Neural progenitor cell (in vitro differentiated cells): Measurements from ENCODE around the gene PRRC2C. TPM values are rescaled to one million over a fixed set of nuclear protein-coding genes. Genes with fewer than 3 reads are reported as not detected.

ENCODE experiments used
- DNase-seq: peaks from one replicate; pipeline ENCODE4 v3.0.0-alpha.2; 2016; ENCODE audit warnings: low spot score
- H2AFZ ChIP-seq: fragments of 200-600 bp; sonication (generic); replicated peaks from 2 replicates; pipeline ENCODE4 v1.6.1; 2016; ENCODE audit warnings: antibody characterized with exemption
- H3F3A ChIP-seq: fragments of 200-600 bp; sonication (generic); 2 replicates; pipeline ENCODE4 v1.6.1; 2016; ENCODE audit warnings: antibody characterized with exemption, low read depth
- H3K27ac ChIP-seq: fragments of 200-600 bp; sonication (generic); 2 replicates; pipeline ENCODE4 v1.5.1; 2016; ENCODE audit warnings: mild to moderate bottlenecking
- H3K27me3 ChIP-seq: fragments of 200-600 bp; sonication (generic); 2 replicates; pipeline ENCODE4 v1.6.1; 2016; ENCODE audit warnings: mild to moderate bottlenecking, moderate library complexity
- H3K36me3 ChIP-seq: fragments of 200-600 bp; sonication (generic); 2 replicates; pipeline ENCODE4 v1.5.1; 2016
- H3K4me1 ChIP-seq: fragments of 200-600 bp; sonication (generic); 2 replicates; pipeline ENCODE4 v1.6.1; 2016; ENCODE audit warnings: mixed run types
- H3K4me2 ChIP-seq: fragments of 200-600 bp; sonication (generic); 2 replicates; pipeline ENCODE4 v1.6.1; 2016
- H3K4me3 ChIP-seq: fragments of 200-600 bp; sonication (generic); 2 replicates; pipeline ENCODE4 v1.5.1; 2016
- H3K79me2 ChIP-seq: fragments of 200-600 bp; sonication (generic); 2 replicates; pipeline ENCODE4 v1.6.1; 2016; ENCODE audit warnings: low read depth
- H3K9ac ChIP-seq: fragments of 200-600 bp; sonication (generic); 2 replicates; pipeline ENCODE4 v1.6.1; 2016
- H3K9me3 ChIP-seq: fragments of 200-600 bp; sonication (generic); 2 replicates; pipeline ENCODE4 v1.5.1; 2016; ENCODE audit warnings: low read depth
- H4K20me1 ChIP-seq: fragments of 200-600 bp; sonication (generic); 2 replicates; pipeline ENCODE4 v1.6.1; 2016; ENCODE audit warnings: low read depth
- H3K27ac Mint-ChIP-seq: 3 replicates; pipeline ENCODE4 v1.8.0; 2021; ENCODE audit warnings: mixed read lengths
- H3K27me3 Mint-ChIP-seq: 2 replicates; pipeline ENCODE4 v1.8.0; 2022; ENCODE audit warnings: low read depth, mild to moderate bottlenecking, inconsistent platforms, moderate library complexity, mixed read lengths; ENCODE audit not compliant: insufficient read depth
- H3K36me3 Mint-ChIP-seq: 3 replicates; pipeline ENCODE4 v1.8.0; 2021; ENCODE audit warnings: mixed read lengths
- H3K4me1 Mint-ChIP-seq: 3 replicates; pipeline ENCODE4 v1.8.0; 2021; ENCODE audit warnings: mixed read lengths
- H3K4me3 Mint-ChIP-seq: 3 replicates; pipeline ENCODE4 v1.8.0; 2021; ENCODE audit warnings: mild to moderate bottlenecking, moderate library complexity, mixed read lengths
- H3K9me3 Mint-ChIP-seq: 3 replicates; pipeline ENCODE4 v1.8.0; 2020; ENCODE audit warnings: mixed read lengths
- CTCF ChIP-seq: fragments of 200-600 bp; sonication (generic); IDR thresholded peaks from 2 replicates; pipeline ENCODE4 v1.5.1; 2017; ENCODE audit warnings: antibody characterized with exemption, mild to moderate bottlenecking
- EZH2 ChIP-seq: fragments of 200-600 bp; sonication (generic); IDR thresholded peaks from 2 replicates; pipeline ENCODE4 v1.6.1; 2017; ENCODE audit warnings: antibody characterized with exemption, mild to moderate bottlenecking, moderate library complexity
- EZH2phosphoT487 ChIP-seq: fragments of 200-600 bp; sonication (generic); IDR thresholded peaks from 2 replicates; pipeline ENCODE4 v1.6.1; 2017; ENCODE audit warnings: antibody characterized with exemption
- total RNA-seq: library from RNA; depleted of rRNA; stranded (reverse); fragments of >200 nt; gene quantifications from 2 replicates; pipeline ENCODE4 v1.2.3, GENCODE V29; 2015; ENCODE audit warnings: low replicate concordance

The PRRC2C gene
- total RNA-seq, 1 donor from 2014 or later = 89.9 TPM

DNA sequence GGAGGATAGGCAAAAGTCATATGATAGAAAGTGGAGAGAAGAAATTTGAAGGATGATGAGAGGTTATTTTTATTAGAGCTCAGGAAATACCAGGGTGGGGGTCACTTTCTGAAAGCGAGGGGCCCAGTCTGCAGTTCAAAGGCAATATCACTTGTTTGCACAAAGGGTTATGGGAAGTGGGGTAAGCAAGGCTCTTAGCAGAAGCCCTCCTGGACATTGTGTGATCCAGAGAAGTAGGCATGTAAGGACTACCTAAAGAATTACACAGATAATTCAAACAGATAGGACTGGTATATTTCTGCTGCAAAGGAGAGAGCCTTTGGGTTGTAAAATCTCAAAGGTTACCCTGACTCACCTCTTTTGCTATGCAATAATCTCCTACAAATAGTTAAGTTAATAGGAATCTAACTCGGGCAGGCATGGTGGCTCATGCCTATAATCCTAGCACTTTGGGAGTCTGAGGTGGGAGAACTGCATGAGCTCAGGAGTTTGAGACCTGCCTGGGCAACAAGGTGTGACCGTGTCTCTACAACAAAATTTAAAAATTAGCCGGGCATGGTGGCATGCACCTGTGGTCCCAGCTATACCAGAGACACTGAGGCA, 25.2 kb upstream of the PRRC2C start:
- Histone ChIP-seq H3K27ac (no peak overlapping the region), H3K4me3 (no peak overlapping the region), H3K36me3 (no peaks in the 10 kb centered on the region), H2AFZ (no peak overlapping the region), H3K9ac (no peak overlapping the region), H3K4me2 (no peak overlapping the region), H3K4me1 (no peaks in the 10 kb centered on the region), H3K79me2 (no peaks in the 10 kb centered on the region), H3K27me3 (no peaks in the 10 kb centered on the region), H3F3A (peaks cover 3% of the 10 kb centered on the region), H3K9me3 (no peaks in the 10 kb centered on the region), H4K20me1 (no peaks in the 10 kb centered on the region)
- DNase-seq = no peak
- no peak overlapping the region for H3K4me3 Mint-ChIP-seq
- H3K27ac Mint-ChIP-seq = no peak overlapping the region
- TF ChIP-seq EZH2phosphoT487 (no peak), CTCF (no peak), EZH2 (no peak)
- H3K4me1 Mint-ChIP-seq = no peaks in the 10 kb centered on the region
- H3K9me3 Mint-ChIP-seq = no peaks in the 10 kb centered on the region
- no peaks in the 10 kb centered on the region for H3K36me3 Mint-ChIP-seq
- peaks cover 2% of the 10 kb centered on the region for H3K27me3 Mint-ChIP-seq

GRCh38 chr1:171467626-171468025, 17.7 kb upstream of the PRRC2C start:
- Histone ChIP-seq H3K4me2 (no peak overlapping the region), H3K4me1 (no peaks in the 10 kb centered on the region), H3K79me2 (no peaks in the 10 kb centered on the region), H3K27me3 (no peaks in the 10 kb centered on the region), H3K27ac (no peak overlapping the region), H3K9me3 (no peaks in the 10 kb centered on the region), H2AFZ (no peak overlapping the region), H4K20me1 (no peaks in the 10 kb centered on the region), H3F3A (no peaks in the 10 kb centered on the region), H3K9ac (no peak overlapping the region), H3K4me3 (no peak overlapping the region), H3K36me3 (no peaks in the 10 kb centered on the region)
- no peak for DNase-seq
- H3K4me3 Mint-ChIP-seq = no peak overlapping the region
- no peaks in the 10 kb centered on the region for H3K9me3 Mint-ChIP-seq
- TF ChIP-seq EZH2 = no peak
- TF ChIP-seq CTCF = no peak
- TF ChIP-seq EZH2phosphoT487 = no peak
- H3K27me3 Mint-ChIP-seq = peaks cover 10% of the 10 kb centered on the region
- no peak overlapping the region for H3K27ac Mint-ChIP-seq
- H3K4me1 Mint-ChIP-seq = no peaks in the 10 kb centered on the region
- no peaks in the 10 kb centered on the region for H3K36me3 Mint-ChIP-seq

GRCh38 chr1:171468120-171468750, 17.1 kb upstream of the PRRC2C start:
- no peaks in the 10 kb centered on the region for H4K20me1 ChIP-seq
- peaks cover 10% of the 10 kb centered on the region for H3K27me3 Mint-ChIP-seq
- no peak for DNase-seq
- no peak for TF ChIP-seq EZH2
- TF ChIP-seq CTCF = no peak
- TF ChIP-seq EZH2phosphoT487 = no peak
- no peak overlapping the region for H3K4me3 ChIP-seq
- H3K9ac ChIP-seq = no peak overlapping the region
- H3K9me3 ChIP-seq = no peaks in the 10 kb centered on the region
- no peak overlapping the region for H2AFZ ChIP-seq
- no peaks in the 10 kb centered on the region for H3K36me3 Mint-ChIP-seq
- H3K36me3 ChIP-seq = no peaks in the 10 kb centered on the region
- no peaks in the 10 kb centered on the region for H3F3A ChIP-seq
- no peak overlapping the region for H3K27ac Mint-ChIP-seq
- H3K4me1 ChIP-seq = no peaks in the 10 kb centered on the region
- H3K27me3 ChIP-seq = no peaks in the 10 kb centered on the region
- H3K79me2 ChIP-seq = no peaks in the 10 kb centered on the region
- no peaks in the 10 kb centered on the region for H3K9me3 Mint-ChIP-seq
- H3K4me2 ChIP-seq = no peak overlapping the region
- no peaks in the 10 kb centered on the region for H3K4me1 Mint-ChIP-seq
- H3K4me3 Mint-ChIP-seq = no peak overlapping the region
- H3K27ac ChIP-seq = no peak overlapping the region
